Tibial nerve (tissue), 4 donors: ENCODE data around the gene TRIP6. TPM values are rescaled to one million over a fixed set of nuclear protein-coding genes. Genes with fewer than 3 reads are reported as not detected.

Source experiments
- DNase-seq, 2 donors: peaks; one replicate each; pipeline ENCODE4 v3.0.0-alpha.2; 2019; ENCODE audit warnings: low spot score in 2 of 2
- H3K27ac ChIP-seq, 4 donors: fragments of 200-600 bp; sonication (generic) in 3 of 4; one replicate each; pipeline ENCODE4 v1.5.1; 2017 to 2019; ENCODE audit warnings: mild to moderate bottlenecking in 1 of 4
- H3K27me3 ChIP-seq, 2 donors: fragments of 200-600 bp; sonication (generic) in 1 of 2; one replicate each; pipeline versions ENCODE4 v1.5.1 to v1.6.0; 2017 to 2019
- H3K36me3 ChIP-seq, 3 donors: fragments of 200-600 bp; sonication (generic); one replicate each; pipeline ENCODE4 v1.5.1; 2018 to 2019
- H3K4me1 ChIP-seq, 4 donors: fragments of 200-600 bp; sonication (generic) in 3 of 4; one replicate each; pipeline ENCODE4 v1.5.1; 2017 to 2019
- H3K4me3 ChIP-seq, 4 donors: fragments of 200-600 bp; sonication (generic) in 3 of 4; one replicate each; pipeline ENCODE4 v1.5.1; 2017 to 2019; ENCODE audit warnings: mild to moderate bottlenecking in 1 of 4, moderate library complexity in 1 of 4
- H3K9me3 ChIP-seq, 4 donors: fragments of 200-600 bp; sonication (generic) in 3 of 4; one replicate each; pipeline ENCODE4 v1.5.1; 2017 to 2019
- EP300 ChIP-seq, 2 donors: sonication (generic); formaldehyde crosslinking; IDR thresholded peaks; one replicate each; pipeline ENCODE4 v1.6.1; 2017; ENCODE audit warnings: antibody characterized with exemption in 2 of 2, mild to moderate bottlenecking in 1 of 2
- POLR2A ChIP-seq, 2 donors: fragments of 450-650 bp; IDR thresholded peaks; one replicate each; pipeline ENCODE4 v1.6.1; 2017; ENCODE audit warnings: antibody characterized with exemption in 2 of 2, mild to moderate bottlenecking in 2 of 2, moderate library complexity in 2 of 2
- WGBS, 2 donors: methylation state at CpG; one replicate each; pipeline ENCODE4 v1.1.5; 2018; 5-methylcytosine and 5-hydroxymethylcytosine counted together
- total RNA-seq, 4 donors: library from RNA; depleted of rRNA; stranded (reverse); fragments of >200 nt; gene quantifications; one replicate each; pipeline ENCODE4 v1.1.0, GENCODE V29; 2016
- TF ChIP-seq, protein P1 (sequence below), 5 experiments: fragments of 200-600 bp in 3 of 5; fragments of 450-650 bp in 2 of 5; sonication (generic) in 3 of 5; IDR thresholded peaks; one replicate each; pipeline ENCODE4 v1.5.1; 2016 to 2019; ENCODE audit warnings: antibody characterized with exemption in 5 of 5, mild to moderate bottlenecking in 3 of 5, moderate library complexity in 2 of 5

The TRIP6 gene
- total RNA-seq, 4 donors from 2014 or later = 63.9 to 119 (median 80.8) TPM

DNA sequence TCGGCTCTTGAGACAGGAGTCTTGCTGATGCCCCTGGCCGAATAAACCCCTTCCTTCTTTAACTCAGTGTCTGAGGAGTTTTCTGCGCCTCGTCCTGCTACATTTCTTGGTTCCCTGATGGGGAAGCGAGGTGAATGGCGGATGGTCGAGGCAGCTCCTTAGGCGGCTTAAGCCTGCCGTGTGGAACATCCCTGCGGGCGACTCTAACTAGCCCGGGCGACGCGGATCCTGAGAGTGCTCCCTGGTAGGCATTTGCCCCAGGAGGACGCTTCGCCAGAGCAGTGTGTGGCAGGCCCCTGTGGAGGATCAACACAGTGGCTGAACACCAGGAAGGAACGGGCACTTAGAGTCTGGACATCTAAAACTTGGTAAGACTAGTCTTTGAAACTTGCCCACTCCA is 27.8 kb upstream of the TRIP6 start:
- DNase-seq = no peak
- WGBS, 2 donors = 93 to 94% methylated on average over 17 to 18 of the region's 18 CpGs
- TF ChIP-seq, protein P1, sequence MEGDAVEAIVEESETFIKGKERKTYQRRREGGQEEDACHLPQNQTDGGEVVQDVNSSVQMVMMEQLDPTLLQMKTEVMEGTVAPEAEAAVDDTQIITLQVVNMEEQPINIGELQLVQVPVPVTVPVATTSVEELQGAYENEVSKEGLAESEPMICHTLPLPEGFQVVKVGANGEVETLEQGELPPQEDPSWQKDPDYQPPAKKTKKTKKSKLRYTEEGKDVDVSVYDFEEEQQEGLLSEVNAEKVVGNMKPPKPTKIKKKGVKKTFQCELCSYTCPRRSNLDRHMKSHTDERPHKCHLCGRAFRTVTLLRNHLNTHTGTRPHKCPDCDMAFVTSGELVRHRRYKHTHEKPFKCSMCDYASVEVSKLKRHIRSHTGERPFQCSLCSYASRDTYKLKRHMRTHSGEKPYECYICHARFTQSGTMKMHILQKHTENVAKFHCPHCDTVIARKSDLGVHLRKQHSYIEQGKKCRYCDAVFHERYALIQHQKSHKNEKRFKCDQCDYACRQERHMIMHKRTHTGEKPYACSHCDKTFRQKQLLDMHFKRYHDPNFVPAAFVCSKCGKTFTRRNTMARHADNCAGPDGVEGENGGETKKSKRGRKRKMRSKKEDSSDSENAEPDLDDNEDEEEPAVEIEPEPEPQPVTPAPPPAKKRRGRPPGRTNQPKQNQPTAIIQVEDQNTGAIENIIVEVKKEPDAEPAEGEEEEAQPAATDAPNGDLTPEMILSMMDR (IDR thresholded peaks at IDR 0.05) = no peak
- TF ChIP-seq EP300 (IDR thresholded peaks at IDR 0.05) (no peak), POLR2A (IDR thresholded peaks at IDR 0.05) (no peak)

DNA sequence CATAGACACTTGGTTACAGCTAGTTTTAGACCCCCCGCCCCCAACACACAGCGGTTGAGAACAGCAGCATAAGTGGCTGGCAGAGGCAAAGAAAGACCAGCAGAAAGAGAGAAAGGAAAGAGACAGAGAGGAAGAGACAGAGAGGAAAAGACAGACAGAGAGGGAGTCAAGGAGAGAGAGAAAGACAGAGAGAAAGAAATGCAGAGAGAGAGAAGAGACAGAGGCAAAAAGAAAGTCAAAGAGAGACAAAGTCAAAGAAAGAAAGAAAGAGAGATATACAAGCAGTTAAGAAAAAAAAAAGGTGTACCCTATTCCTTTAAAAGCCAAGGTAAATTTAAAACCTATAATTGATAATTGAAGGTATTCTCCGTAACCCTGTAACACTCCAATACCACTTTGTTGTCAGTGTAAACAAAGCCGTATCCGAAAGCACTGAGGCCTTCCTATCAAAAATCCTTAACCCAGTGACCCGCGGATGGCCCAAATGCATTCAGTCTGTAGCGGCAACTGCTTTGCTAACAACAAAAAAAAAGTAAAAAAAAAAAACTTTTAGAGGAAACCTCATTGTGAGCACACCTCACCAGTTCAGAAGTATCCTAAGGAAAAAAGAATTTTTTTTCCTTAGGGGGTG is 26.6 kb upstream of the TRIP6 start:
- Histone ChIP-seq H3K9me3 (no peaks in the 10 kb centered on the region), H3K27me3 (no peaks in the 10 kb centered on the region), H3K4me3 (no peak overlapping the region), H3K36me3 (no peaks in the 10 kb centered on the region), H3K4me1 (peaks cover 0 to 17% (median 2%) of the 10 kb centered on the region in 4 donors), H3K27ac (no peak overlapping the region)
- TF ChIP-seq, protein P1 (IDR thresholded peaks at IDR 0.05) = no peak
- no peak for TF ChIP-seq POLR2A (IDR thresholded peaks at IDR 0.05)
- TF ChIP-seq EP300 (IDR thresholded peaks at IDR 0.05) = no peak
- no peak for DNase-seq
- 58 to 62% methylated on average over 8 of the region's 8 CpGs for WGBS, 2 donors

More for the DNA sequence above, 27.8 kb upstream of the TRIP6 start:
- H3K4me3 ChIP-seq = no peak overlapping the region
- no peak overlapping the region for H3K27ac ChIP-seq
- no peaks in the 10 kb centered on the region for H3K9me3 ChIP-seq
- H3K27me3 ChIP-seq = no peaks in the 10 kb centered on the region
- no peaks in the 10 kb centered on the region for H3K36me3 ChIP-seq
- H3K4me1 ChIP-seq = peaks cover 0 to 17% (median 2%) of the 10 kb centered on the region in 4 donors

DNA sequence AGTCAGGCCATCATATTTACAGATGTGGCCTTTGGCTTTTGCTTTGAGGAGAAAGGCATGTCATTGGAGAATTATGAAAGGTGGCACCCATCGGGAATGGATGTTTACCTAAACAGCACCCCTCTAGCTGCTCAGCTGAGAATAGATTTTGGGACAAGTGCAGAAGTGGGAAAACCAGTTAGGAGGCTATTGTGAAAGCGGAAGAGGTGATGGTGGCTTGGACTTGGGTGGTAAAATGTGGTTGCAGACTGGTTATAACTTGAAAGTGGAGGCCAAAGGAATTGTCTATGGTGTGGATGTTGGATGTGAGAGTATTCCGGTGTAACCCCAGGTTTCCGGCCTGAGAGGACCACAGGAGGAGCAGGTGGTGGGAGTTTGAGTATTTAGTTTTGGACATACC is 19.8 kb upstream of the TRIP6 start:
- DNase-seq = no peak
- Histone ChIP-seq H3K4me1 (peaks cover 0 to 7% (median 3%) of the 10 kb centered on the region in 4 donors), H3K36me3 (no peaks in the 10 kb centered on the region), H3K27me3 (no peaks in the 10 kb centered on the region), H3K27ac (no peak overlapping the region), H3K9me3 (no peaks in the 10 kb centered on the region), H3K4me3 (no peak overlapping the region)
- WGBS, 2 donors = 92 to 95% methylated on average over 4 of the region's 4 CpGs
- TF ChIP-seq POLR2A (IDR thresholded peaks at IDR 0.05) (no peak), EP300 (IDR thresholded peaks at IDR 0.05) (no peak)
- TF ChIP-seq, protein P1 (IDR thresholded peaks at IDR 0.05) = no peak

DNA sequence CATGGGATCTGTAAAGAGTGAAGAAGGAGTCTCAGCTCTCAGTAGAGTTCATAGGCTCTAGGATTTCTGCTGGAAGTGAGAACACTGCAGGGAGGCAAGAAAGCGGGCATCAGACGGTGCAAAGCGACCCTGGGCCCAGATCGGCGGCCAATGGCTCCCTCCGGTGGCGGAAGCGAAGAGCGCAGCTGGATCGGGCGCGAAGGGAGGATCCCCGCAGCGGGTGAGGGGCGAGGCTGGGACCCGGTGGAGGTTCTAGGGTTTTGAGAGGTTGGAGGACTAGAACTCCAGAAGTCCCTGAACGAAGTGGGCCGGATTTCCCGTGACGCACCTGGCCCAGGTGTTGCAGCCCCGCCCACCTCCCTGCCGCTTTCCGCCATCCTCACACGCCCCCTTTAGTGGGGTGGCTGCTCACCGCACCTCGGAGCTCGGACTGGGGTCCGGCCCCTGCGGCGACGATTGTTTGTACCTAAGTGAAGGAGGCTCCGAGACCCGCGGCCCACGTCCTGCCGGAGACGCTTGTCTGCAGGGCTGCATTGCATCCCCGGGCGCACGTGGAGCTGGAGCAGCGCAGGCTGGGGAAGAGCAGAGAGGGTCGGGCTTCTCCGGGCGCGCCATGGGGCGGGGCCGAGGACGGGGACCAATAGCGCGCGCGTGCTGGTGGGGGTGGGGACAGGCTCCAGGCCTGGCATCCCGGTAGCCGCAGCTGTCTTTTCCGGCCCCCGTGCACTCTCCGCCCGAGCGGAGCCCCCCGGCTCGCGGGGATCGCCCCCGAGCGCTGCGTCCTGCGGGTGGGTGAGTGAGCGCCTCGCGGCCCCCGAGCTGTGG is 14.9 kb upstream of the TRIP6 start, which contains the start of gene SLC12A9:
Gene SLC12A9, plus strand, starts transcription at position 666 of the 825 bp plus-strand sequence. CDS start 1,485 bp downstream, outside the sequence.
- peak within 1 kb of the TSS; percentile 49 to 84 (median 80) for H3K4me3 ChIP-seq
- H3K27ac ChIP-seq = peak within 1 kb of the TSS; percentile 21 to 85 (median 80)
- TF ChIP-seq, protein P1 (IDR thresholded peaks at IDR 0.05) = peak; percentile 93 to 97 (median 95)
- TF ChIP-seq EP300 (IDR thresholded peaks at IDR 0.05) = peak in 1 of 2 donors; percentile 34
- peak in 1 of 2 donors; percentile 41 for TF ChIP-seq POLR2A (IDR thresholded peaks at IDR 0.05)
- no peaks in the 10 kb centered on the region for H3K9me3 ChIP-seq
- peaks cover 0 to 25% (median 3%) of the 10 kb centered on the region in 4 donors for H3K4me1 ChIP-seq
- peak; percentile 83 to 85 for DNase-seq
- H3K36me3 ChIP-seq = peaks cover 0 to 26% (median 0%) of the 10 kb centered on the region in 3 donors
- no peaks in the 10 kb centered on the region for H3K27me3 ChIP-seq
- WGBS, 2 donors = 0 to 2% methylated on average over 36 to 44 of the region's 71 CpGs
